HG02870 (cell line): ENCODE results near the gene SLC8A1.

ENCODE experiments used
- ATAC-seq: cut with Tn5 transposase; IDR thresholded peaks from one replicate; pipeline ENCODE4 v1.9.1; 2021; ENCODE audit warnings: mild to moderate bottlenecking, moderate library complexity; ENCODE audit not compliant: unreplicated experiment

Gene SLC8A1

GRCh38 chr2:40394031-40394430 lies 57.9 kb downstream of the SLC8A1 start:
- ATAC-seq, result no peak

- no peak for ATAC-seq
Measured at GRCh38 chr2:40388161-40388560, 63.7 kb downstream of the SLC8A1 start.

- ATAC-seq, result no peak
Measured at GRCh38 chr2:40386177-40386576, 65.7 kb downstream of the SLC8A1 start.

GRCh38 chr2:40384714-40385113 lies 67.2 kb downstream of the SLC8A1 start:
- no peak for ATAC-seq

GRCh38 chr2:40384233-40384632 lies 67.7 kb downstream of the SLC8A1 start:
- ATAC-seq, result no peak

GRCh38 chr2:40380721-40381120 lies 71.2 kb downstream of the SLC8A1 start:
- no peak for ATAC-seq

- no peak for ATAC-seq
Measured at GRCh38 chr2:40380041-40380440, 71.8 kb downstream of the SLC8A1 start.

- ATAC-seq, result no peak
Measured at GRCh38 chr2:40374543-40375240, 77.2 kb downstream of the SLC8A1 start.

GRCh38 chr2:40373111-40373510 lies 78.8 kb downstream of the SLC8A1 start:
- ATAC-seq, result no peak

- ATAC-seq, result no peak
Measured at GRCh38 chr2:40372283-40372985, 79.5 kb downstream of the SLC8A1 start.

GRCh38 chr2:40371525-40372282 lies 80.2 kb downstream of the SLC8A1 start:
- no peak for ATAC-seq

GRCh38 chr2:40370007-40370395 lies 81.9 kb downstream of the SLC8A1 start:
- no peak for ATAC-seq

- ATAC-seq, result no peak
Measured at GRCh38 chr2:40369267-40370006, 82.5 kb downstream of the SLC8A1 start.

- no peak for ATAC-seq
Measured at GRCh38 chr2:40367652-40368051, 84.2 kb downstream of the SLC8A1 start.

GRCh38 chr2:40367032-40367431 lies 84.9 kb downstream of the SLC8A1 start:
- no peak for ATAC-seq

- no peak for ATAC-seq
Measured at GRCh38 chr2:40364151-40364874, 87.6 kb downstream of the SLC8A1 start.

GRCh38 chr2:40363631-40364030 lies 88.3 kb downstream of the SLC8A1 start:
- no peak for ATAC-seq

GRCh38 chr2:40363231-40363630 lies 88.7 kb downstream of the SLC8A1 start:
- no peak for ATAC-seq

- no peak for ATAC-seq
Measured at GRCh38 chr2:40361478-40361877, 90.4 kb downstream of the SLC8A1 start.

GRCh38 chr2:40360652-40361051 lies 91.2 kb downstream of the SLC8A1 start:
- no peak for ATAC-seq

- ATAC-seq, result no peak
Measured at GRCh38 chr2:40359811-40360210, 92.1 kb downstream of the SLC8A1 start.
